PC-3 (cell line): ENCODE measurements around the gene RNMT. TPM values are rescaled to one million over a fixed set of nuclear protein-coding genes. Genes with fewer than 3 reads are reported as not detected.
"Not testable (repeated sequence)": the region's sequence is repeated elsewhere in the genome, so short reads cannot be mapped to it uniquely, and the experiment has no call there.

Experiments used
- ATAC-seq: fragments of 200-7000 bp; cut with Tn5 transposase; 2 replicates; pipeline ENCODE4 v1.9.1; 2020; ENCODE audit warnings: mild to moderate bottlenecking, moderate library complexity
- BruUV-seq: library from RNA; stranded (reverse); fragments of 400-500 nt; replicated peaks from 2 replicates; lab custom pipeline; 2021; lab: Mats Ljungman, UMichigan
- CTCF ChIA-PET: fragments of 300-600 bp; sonication (Branson Sonifier 250); formaldehyde crosslinking; loops from one replicate; lab custom pipeline; 2022; ENCODE audit warnings: antibody characterized with exemption; lab: Charles Lee
- POLR2A ChIA-PET: fragments of 300-600 bp; sonication (Branson Sonifier 250); formaldehyde crosslinking; loops from one replicate; lab custom pipeline; 2022; ENCODE audit warnings: antibody characterized with exemption; ENCODE audit not compliant: unreplicated experiment; lab: Charles Lee
- DNase-seq: peaks from one replicate; pipeline ENCODE4 v3.0.0-alpha.2; 2015
- H2AFZ ChIP-seq: fragments of 300-600 bp; sonication (generic); 2 replicates; pipeline ENCODE4 v1.6.0; 2016; ENCODE audit warnings: antibody characterized with exemption, low read length
- H3F3A ChIP-seq: fragments of 300-600 bp; sonication (generic); one replicate; pipeline ENCODE4 v1.6.0; 2017; ENCODE audit warnings: antibody characterized with exemption, low read length, control low read depth, mild to moderate bottlenecking; ENCODE audit not compliant: unreplicated experiment
- H3K27ac ChIP-seq: fragments of 300-600 bp; sonication (generic); 2 replicates; pipeline ENCODE4 v1.5.1; 2016; ENCODE audit warnings: mild to moderate bottlenecking, low read length
- H3K27me3 ChIP-seq: fragments of 300-600 bp; sonication (generic); 2 replicates; pipeline ENCODE4 v1.6.1; 2016; ENCODE audit warnings: low read length, mixed read lengths
- H3K36me3 ChIP-seq: fragments of 300-600 bp; sonication (generic); 2 replicates; pipeline ENCODE4 v1.6.1; 2016; ENCODE audit warnings: low read depth, mixed run types, low read length, mixed read lengths
- H3K4me1 ChIP-seq: fragments of 300-600 bp; sonication (generic); 2 replicates; pipeline ENCODE4 v1.5.1; 2016; ENCODE audit warnings: low read length; ENCODE audit not compliant: insufficient read depth
- H3K4me2 ChIP-seq: fragments of 300-600 bp; sonication (generic); 2 replicates; pipeline ENCODE4 v1.6.0; 2016; ENCODE audit warnings: low read length
- H3K4me3 ChIP-seq: fragments of 300-600 bp; sonication (generic); 2 replicates; pipeline ENCODE4 v1.5.1; 2016; ENCODE audit warnings: mild to moderate bottlenecking, low read length, mixed read lengths
- H3K79me2 ChIP-seq: fragments of 300-600 bp; sonication (generic); 2 replicates; pipeline ENCODE4 v1.6.1; 2017; ENCODE audit warnings: low read length, mixed read lengths
- H3K9ac ChIP-seq: fragments of 300-600 bp; sonication (generic); 2 replicates; pipeline ENCODE4 v1.6.0; 2016; ENCODE audit warnings: mild to moderate bottlenecking, low read length
- H3K9me2 ChIP-seq: fragments of 300-600 bp; sonication (generic); replicated peaks from 2 replicates; pipeline ENCODE4 v1.6.1; 2016; ENCODE audit warnings: mixed run types, low read length, mixed read lengths
- H3K9me3 ChIP-seq: fragments of 300-600 bp; sonication (generic); 2 replicates; pipeline ENCODE4 v1.6.1; 2016; ENCODE audit warnings: low read length, mixed read lengths
- H4K20me1 ChIP-seq: fragments of 300-600 bp; sonication (generic); 2 replicates; pipeline ENCODE4 v1.6.1; 2016; ENCODE audit warnings: low read length, mixed read lengths
- EZH2 ChIP-seq: fragments of 300-600 bp; sonication (generic); IDR thresholded peaks from one replicate; pipeline ENCODE4 v1.6.1; 2017; ENCODE audit warnings: antibody characterized with exemption, mild to moderate bottlenecking, low read length; ENCODE audit not compliant: unreplicated experiment
- EZH2phosphoT487 ChIP-seq: fragments of 300-600 bp; sonication (generic); IDR thresholded peaks from 2 replicates; pipeline ENCODE4 v1.6.1; 2018; ENCODE audit warnings: mild to moderate bottlenecking, antibody characterized with exemption, low read length, borderline replicate concordance
- intact Hi-C: fragments of 100-400 bp; cut with micrococcal nuclease; formaldehyde crosslinking; loops from 2 replicates; pipeline ENCODE4 v1.9.0; 2023
- total RNA-seq: library from RNA; depleted of rRNA; stranded (reverse); fragments of >200 nt; gene quantifications from 2 replicates; pipeline ENCODE4 v1.2.3, GENCODE V29; 2014
- TF ChIP-seq, protein P1 (sequence below): fragments of 300-600 bp; sonication (generic); conservative IDR thresholded peaks from 2 replicates; pipeline ENCODE4 v1.5.1; 2017; ENCODE audit warnings: antibody characterized with exemption, low read depth, mild to moderate bottlenecking, low read length

Gene RNMT
- total RNA-seq, 1 experiment from 2014 or later = 18.9 TPM

DNA sequence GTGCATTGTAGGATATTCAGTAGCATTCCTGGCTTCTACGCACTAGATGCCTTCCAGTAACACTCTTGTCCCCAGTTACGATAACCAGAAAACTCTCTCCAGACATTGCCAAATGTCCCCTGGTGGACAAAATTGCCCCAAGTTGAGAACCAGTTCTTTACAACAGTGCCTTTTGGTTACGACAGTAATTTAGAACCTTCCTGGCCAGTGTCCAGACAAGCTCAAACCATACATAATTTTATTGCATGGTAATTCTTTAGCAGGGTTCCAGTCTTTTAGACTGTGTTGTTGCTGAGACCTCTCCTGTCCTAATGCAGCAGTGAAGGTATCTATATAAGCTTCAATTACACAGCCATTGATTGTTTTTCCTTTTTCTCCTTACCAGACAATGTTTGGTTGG is 20.2 kb downstream of the RNMT start:
- Histone ChIP-seq H3K9ac (no peak overlapping the region), H3K27me3 (no peaks in the 10 kb centered on the region), H3K4me1 (no peaks in the 10 kb centered on the region), H3K4me2 (no peak overlapping the region), H4K20me1 (no peaks in the 10 kb centered on the region), H3K27ac (no peak overlapping the region), H3F3A (no peaks in the 10 kb centered on the region), H2AFZ (no peak overlapping the region), H3K36me3 (peaks cover 47% of the 10 kb centered on the region), H3K9me2 (no peaks in the 10 kb centered on the region), H3K79me2 (no peaks in the 10 kb centered on the region), H3K4me3 (no peak overlapping the region), H3K9me3 (no peaks in the 10 kb centered on the region)
- BruUV-seq = no TSS peak
- ChIA-PET POLR2A (no interaction called here), CTCF (no interaction called here)
- ATAC-seq = no peak
- TF ChIP-seq EZH2phosphoT487 (no peak), EZH2 (no peak)
- TF ChIP-seq, protein P1, sequence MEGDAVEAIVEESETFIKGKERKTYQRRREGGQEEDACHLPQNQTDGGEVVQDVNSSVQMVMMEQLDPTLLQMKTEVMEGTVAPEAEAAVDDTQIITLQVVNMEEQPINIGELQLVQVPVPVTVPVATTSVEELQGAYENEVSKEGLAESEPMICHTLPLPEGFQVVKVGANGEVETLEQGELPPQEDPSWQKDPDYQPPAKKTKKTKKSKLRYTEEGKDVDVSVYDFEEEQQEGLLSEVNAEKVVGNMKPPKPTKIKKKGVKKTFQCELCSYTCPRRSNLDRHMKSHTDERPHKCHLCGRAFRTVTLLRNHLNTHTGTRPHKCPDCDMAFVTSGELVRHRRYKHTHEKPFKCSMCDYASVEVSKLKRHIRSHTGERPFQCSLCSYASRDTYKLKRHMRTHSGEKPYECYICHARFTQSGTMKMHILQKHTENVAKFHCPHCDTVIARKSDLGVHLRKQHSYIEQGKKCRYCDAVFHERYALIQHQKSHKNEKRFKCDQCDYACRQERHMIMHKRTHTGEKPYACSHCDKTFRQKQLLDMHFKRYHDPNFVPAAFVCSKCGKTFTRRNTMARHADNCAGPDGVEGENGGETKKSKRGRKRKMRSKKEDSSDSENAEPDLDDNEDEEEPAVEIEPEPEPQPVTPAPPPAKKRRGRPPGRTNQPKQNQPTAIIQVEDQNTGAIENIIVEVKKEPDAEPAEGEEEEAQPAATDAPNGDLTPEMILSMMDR = no peak
- DNase-seq = no peak
- intact Hi-C loops = no loop called here

DNA sequence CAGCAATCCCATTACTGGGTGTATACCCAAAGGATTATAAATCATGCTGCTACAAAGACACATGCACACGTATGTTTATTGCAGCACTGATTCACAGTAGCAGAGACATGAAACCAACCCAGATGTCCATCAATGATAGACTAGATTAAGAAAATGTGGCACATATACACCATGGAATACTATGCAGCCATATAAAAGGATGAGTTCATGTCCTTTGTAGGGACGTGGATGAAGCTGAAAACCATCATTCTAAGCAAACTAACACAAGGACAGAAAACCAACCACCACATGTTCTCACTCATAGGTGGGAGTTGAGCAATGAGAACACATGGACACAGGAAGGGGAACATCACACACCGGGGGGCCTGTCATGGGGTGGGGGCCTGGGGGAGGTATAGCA is 25.1 kb downstream of the RNMT start:
- H3K79me2 ChIP-seq, intact Hi-C loops, BruUV-seq, H3K4me2 ChIP-seq, H2AFZ ChIP-seq, H3K9ac ChIP-seq, H4K20me1 ChIP-seq, DNase-seq, H3F3A ChIP-seq, H3K9me2 ChIP-seq, H3K4me1 ChIP-seq, H3K4me3 ChIP-seq, ATAC-seq, H3K27me3 ChIP-seq, CTCF ChIA-PET, POLR2A ChIA-PET, H3K9me3 ChIP-seq, H3K27ac ChIP-seq: not testable (repeated sequence)
- H3K36me3 ChIP-seq = peaks cover 59% of the 10 kb centered on the region

DNA sequence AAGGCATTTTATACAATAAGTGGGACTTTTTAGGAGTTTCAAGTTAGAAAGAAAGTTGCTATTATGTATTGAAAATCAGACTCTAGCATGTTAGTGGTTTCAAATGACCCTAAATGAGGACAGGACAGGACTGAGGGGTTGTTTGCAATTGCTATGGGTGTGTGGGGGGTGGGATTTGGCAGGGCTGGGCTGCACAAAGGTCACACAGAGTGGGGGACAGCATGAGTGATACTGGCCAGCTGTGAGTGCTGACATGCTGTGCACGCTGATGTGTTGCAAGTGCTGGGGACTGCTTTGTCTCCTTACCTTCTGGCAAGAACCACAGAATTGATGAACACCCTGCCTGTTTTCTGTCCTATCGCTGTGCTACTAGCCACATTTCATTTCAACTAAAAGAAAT is 29.8 kb downstream of the RNMT start:
- Histone ChIP-seq H4K20me1 (no peaks in the 10 kb centered on the region), H3K9me2 (no peaks in the 10 kb centered on the region), H3K9ac (no peak overlapping the region), H3K4me1 (no peaks in the 10 kb centered on the region), H3K27me3 (no peaks in the 10 kb centered on the region), H3K4me3 (no peak overlapping the region), H3K79me2 (no peaks in the 10 kb centered on the region), H3K4me2 (no peak overlapping the region), H2AFZ (no peak overlapping the region), H3K36me3 (peaks cover 47% of the 10 kb centered on the region), H3K27ac (no peak overlapping the region), H3F3A (no peaks in the 10 kb centered on the region), H3K9me3 (no peaks in the 10 kb centered on the region)
- BruUV-seq = no TSS peak
- ChIA-PET POLR2A (no interaction called here), CTCF (no interaction called here)
- no peak for ATAC-seq
- intact Hi-C loops = no loop called here
- DNase-seq = no peak
- TF ChIP-seq EZH2phosphoT487 = no peak
- TF ChIP-seq, protein P1 = no peak
- TF ChIP-seq EZH2 = no peak
